HepG2 (cell line): ENCODE data around the gene CCDC175. TPM values are rescaled to one million over a fixed set of nuclear protein-coding genes. Genes with fewer than 3 reads are reported as not detected.

Source experiments
- ATAC-seq: fragments of 200-7000 bp; cut with Tn5 transposase; 3 replicates; pipeline ENCODE4 v1.9.1; 2020; ENCODE audit warnings: mild to moderate bottlenecking, moderate library complexity
- BruUV-seq: library from RNA; stranded (reverse); fragments of 400-500 nt; replicated peaks from 2 replicates; lab custom pipeline; 2021; lab: Mats Ljungman, UMichigan
- CTCF ChIA-PET: fragments of 300-600 bp; formaldehyde crosslinking; extraction: SDS; loops from one replicate; lab custom pipeline; 2021; ENCODE audit warnings: low total read pairs, inconsistent platforms, low intra/inter-chr PET ratio; lab: Yijun Ruan, JAX
- POLR2A ChIA-PET: fragments of 350-600 bp; sonication (Branson Sonifier 250); formaldehyde crosslinking; loops from one replicate; lab custom pipeline; 2020; ENCODE audit warnings: antibody characterized with exemption, inconsistent platforms; lab: Yijun Ruan, JAX
- DNase-seq: peaks from one replicate; pipeline ENCODE4 v3.0.0-alpha.2; 2015; ENCODE audit warnings: low spot score
- FAIRE-seq: peaks from 3 replicates; lab custom pipeline; 2011; peaks lifted over from hg19 to GRCh38; lab: Jason Lieb, UNC
- H2AFZ ChIP-seq: one replicate; pipeline ENCODE4 v1.6.1; 2011; ENCODE audit warnings: low read length, inconsistent platforms
- H3K27ac ChIP-seq: fragments of 300-600 bp; 3 replicates; pipeline ENCODE4 v1.8.0; 2011; ENCODE audit warnings: mixed run types, mild to moderate bottlenecking, mixed read lengths, low read length, inconsistent platforms; ENCODE audit not compliant: insufficient read depth; ENCODE audit errors: extremely low read length
- H3K27me3 ChIP-seq, 2 experiments: fragments of 200-600 bp in 1 of 2; 2 replicates in 1 of 2; 3 replicates in 1 of 2; pipeline versions ENCODE4 v1.6.0 to v1.8.0; 2011; ENCODE audit warnings: low read length in 2 of 2, mild to moderate bottlenecking in 2 of 2, moderate library complexity in 2 of 2, inconsistent platforms in 1 of 2; ENCODE audit not compliant: insufficient read depth in 2 of 2, control insufficient read depth in 1 of 2
- H3K36me3 ChIP-seq, 2 experiments: fragments of 200-600 bp in 1 of 2; replicated peaks in 1 of 2; 2 replicates in 1 of 2; 3 replicates in 1 of 2; pipeline versions ENCODE4 v1.5.1 to v1.8.0; 2011; ENCODE audit warnings: low read length in 2 of 2, inconsistent platforms in 1 of 2; ENCODE audit not compliant: insufficient read depth in 2 of 2, control insufficient read depth in 1 of 2
- H3K4me1 ChIP-seq: 2 replicates; pipeline ENCODE4 v1.5.1; 2012; ENCODE audit warnings: low read length, inconsistent platforms; ENCODE audit not compliant: insufficient read depth
- H3K4me2 ChIP-seq: 2 replicates; pipeline ENCODE4 v1.6.0; 2011; ENCODE audit warnings: low read depth, low read length, inconsistent platforms
- H3K4me3 ChIP-seq, 3 experiments: fragments of 200-600 bp in 1 of 3; sonication (generic), shearing (Covaris generic) in 1 of 3; replicated peaks in 1 of 3; 2 replicates each; pipeline ENCODE4 v1.5.1; 2011 to 2016; ENCODE audit warnings: low read length in 3 of 3, inconsistent platforms in 2 of 3, low read depth in 2 of 3, mild to moderate bottlenecking in 2 of 3, control low read depth in 1 of 3, mixed read lengths in 1 of 3; ENCODE audit not compliant: insufficient read depth in 1 of 3
- H3K79me2 ChIP-seq: one replicate; pipeline ENCODE4 v1.6.1; 2011; ENCODE audit warnings: low read length, inconsistent platforms; ENCODE audit not compliant: insufficient read depth
- H3K9ac ChIP-seq: 2 replicates; pipeline ENCODE4 v1.6.0; 2011; ENCODE audit warnings: mild to moderate bottlenecking, low read depth, low read length, inconsistent platforms; ENCODE audit not compliant: insufficient read depth
- H3K9me3 ChIP-seq: 2 replicates; pipeline ENCODE4 v1.5.1; 2012; ENCODE audit warnings: mild to moderate bottlenecking, low read length
- H4K20me1 ChIP-seq: 2 replicates; pipeline ENCODE4 v1.6.0; 2011; ENCODE audit warnings: inconsistent platforms, mild to moderate bottlenecking, low read length, moderate library complexity; ENCODE audit not compliant: insufficient read depth
- BRCA1 ChIP-seq: sonication (generic); formaldehyde crosslinking; IDR thresholded peaks from 2 replicates; pipeline ENCODE4 v1.4.0; 2020; ENCODE audit warnings: missing genetic modification reagents
- HOXA3 ChIP-seq: sonication (generic); formaldehyde crosslinking; IDR thresholded peaks from 2 replicates; pipeline ENCODE4 v1.5.0; 2020; ENCODE audit warnings: missing genetic modification reagents
- PHF5A ChIP-seq: IDR thresholded peaks from one replicate; pipeline ENCODE4 v1.6.1; 2018; ENCODE audit warnings: low read depth, missing genetic modification reagents; ENCODE audit not compliant: unreplicated experiment
- SOX6 ChIP-seq, 2 experiments: fragments of 450-650 bp in 1 of 2; sonication (generic) in 1 of 2; formaldehyde crosslinking in 1 of 2; IDR thresholded peaks; 2 replicates each; pipeline versions ENCODE4 v1.4.0 to v1.6.1; 2017 to 2020; ENCODE audit warnings: antibody characterized with exemption in 1 of 2, mild to moderate bottlenecking in 1 of 2, missing genetic modification reagents in 1 of 2
- SRSF4 ChIP-seq: fragments of 200-400 bp; formaldehyde crosslinking; IDR thresholded peaks from one replicate; pipeline ENCODE4 v1.6.1; 2018; ENCODE audit warnings: mild to moderate bottlenecking, low read depth, low read length, moderate library complexity; ENCODE audit not compliant: poor library complexity, severe bottlenecking
- TGIF2 ChIP-seq: IDR thresholded peaks from 2 replicates; pipeline ENCODE4 v1.6.1; 2016; ENCODE audit warnings: control low read depth, missing compliant biosample characterization
- TRAFD1 ChIP-seq: sonication (generic); formaldehyde crosslinking; IDR thresholded peaks from 2 replicates; pipeline ENCODE4 v1.5.1; 2020; ENCODE audit warnings: missing genetic modification reagents, mild to moderate bottlenecking, borderline replicate concordance
- ZBTB38 ChIP-seq: sonication (generic); formaldehyde crosslinking; IDR thresholded peaks from 2 replicates; pipeline ENCODE4 v1.5.1; 2020; ENCODE audit warnings: mild to moderate bottlenecking, missing genetic modification reagents
- ZNF260 ChIP-seq: sonication (generic); formaldehyde crosslinking; IDR thresholded peaks from 2 replicates; pipeline ENCODE4 v1.4.0; 2020; ENCODE audit warnings: missing genetic modification reagents, low read depth, mild to moderate bottlenecking, borderline replicate concordance
- ZNF34 ChIP-seq: sonication (generic); formaldehyde crosslinking; IDR thresholded peaks from 2 replicates; pipeline ENCODE4 v1.4.0; 2020; ENCODE audit warnings: mild to moderate bottlenecking, missing genetic modification reagents, borderline replicate concordance
- ZNF430 ChIP-seq: sonication (generic); formaldehyde crosslinking; IDR thresholded peaks from 2 replicates; pipeline ENCODE4 v1.9.0; 2021; ENCODE audit warnings: mild to moderate bottlenecking, missing genetic modification reagents
- ZNF724P ChIP-seq: sonication (generic); formaldehyde crosslinking; IDR thresholded peaks from 2 replicates; pipeline ENCODE4 v1.8.0; 2022; ENCODE audit warnings: missing genetic modification reagents, borderline replicate concordance
- ZNF839 ChIP-seq: sonication (generic); formaldehyde crosslinking; IDR thresholded peaks from 2 replicates; pipeline ENCODE4 v1.4.0; 2020; ENCODE audit warnings: missing genetic modification reagents, mild to moderate bottlenecking, borderline replicate concordance
- WGBS: methylation state at CpG from one replicate; pipeline ENCODE4 v1.1.6; 2017; ENCODE audit warnings: low lambda C conversion rate; 5-methylcytosine and 5-hydroxymethylcytosine counted together
- in situ Hi-C: cut with HindIII; loops from 2 replicates; pipeline ENCODE4 v1.10.0; 2017; ENCODE audit warnings: low pct_unique_long_range_greater_than_20kb; ENCODE audit not compliant: extremely low pct_ligation_motif_present
- intact Hi-C: fragments of 100-400 bp; cut with micrococcal nuclease; formaldehyde crosslinking; loops from one replicate; pipeline ENCODE4 v1.10.0; 2022; ENCODE audit not compliant: unreplicated experiment
- polyA plus RNA-seq, 8 experiments: library from polyadenylated mRNA; depleted of rRNA in 3 of 8; stranded (reverse) in 7 of 8; unstranded in 1 of 8; fragments of >200 nt; fragmentation: Illumina TruSeq in 4 of 8; extraction: Trizol in 4 of 8; gene quantifications; 2 replicates each; pipeline versions ENCODE4 v1.2.1 to v1.2.3, GENCODE V29; 2011 to 2016; ENCODE audit warnings: low read depth in 4 of 8, missing spikeins in 1 of 8, mixed read lengths in 1 of 8; ENCODE audit not compliant: insufficient read depth in 1 of 8
- total RNA-seq, 5 experiments: library from RNA; depleted of rRNA; stranded (reverse); fragments of >200 nt; fragmentation: Illumina TruSeq; extraction: Trizol; gene quantifications; 2 replicates each; pipeline ENCODE4 v1.2.3, GENCODE V29; 2016; ENCODE audit warnings: low read depth in 1 of 5
- TF ChIP-seq, protein P1 (sequence below): sonication (generic); formaldehyde crosslinking; IDR thresholded peaks from 2 replicates; pipeline ENCODE4 v1.5.0; 2020; ENCODE audit warnings: mild to moderate bottlenecking, missing genetic modification reagents
- TF ChIP-seq, protein P2 (sequence below): sonication (generic); formaldehyde crosslinking; IDR thresholded peaks from 2 replicates; pipeline ENCODE4 v1.4.0; 2020; ENCODE audit warnings: missing genetic modification reagents, mild to moderate bottlenecking, borderline replicate concordance

The CCDC175 gene
- total and polyA plus RNA-seq, 2 of the 13 experiments (the other 11 are each of a cell fraction or from before 2014, with no cell fraction given): not detected

DNA sequence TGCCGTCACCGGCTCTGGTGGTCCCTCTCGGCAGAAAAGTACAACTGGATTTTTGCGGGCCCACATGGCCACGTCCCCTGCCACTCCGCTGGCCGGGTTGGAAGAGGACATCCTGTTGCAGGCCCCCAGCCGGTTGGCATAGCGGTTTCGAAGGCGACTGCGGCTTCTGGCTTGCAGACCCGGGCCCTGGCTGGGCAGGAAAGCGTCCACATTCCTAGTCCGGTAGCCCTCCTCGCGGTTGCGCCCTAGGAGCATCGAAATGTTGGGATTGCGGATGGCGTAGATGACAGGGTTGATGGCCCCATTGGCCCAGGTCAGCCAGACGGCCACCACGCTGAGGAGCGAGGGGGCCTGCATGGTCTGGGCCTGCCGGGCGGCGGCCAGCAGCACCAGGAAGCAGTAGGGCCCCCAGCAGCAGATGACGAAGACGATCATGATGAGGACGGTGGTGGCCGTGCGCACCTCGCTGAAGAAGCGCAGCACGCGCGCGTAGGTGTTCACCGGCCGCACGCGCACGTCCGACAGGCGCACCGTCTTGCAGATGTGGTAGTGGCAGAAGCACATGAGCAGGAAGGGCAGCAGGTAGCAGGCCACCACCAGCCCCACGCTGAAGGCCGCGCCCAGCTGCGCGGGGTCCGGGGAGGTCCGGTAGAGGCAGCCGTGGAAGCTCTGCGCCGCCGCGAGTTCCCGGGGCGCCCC, 112.7 kb downstream of the CCDC175 start:
- peak overlapping the region; percentile 53 to 77 (median 77) for H3K4me3 ChIP-seq
- H3K27me3 ChIP-seq: no peaks in the 10 kb centered on the region
- no TSS peak for BruUV-seq
- H2AFZ ChIP-seq: no peak overlapping the region
- WGBS: 87% methylated on average over 53 of the region's 60 CpGs
- H3K36me3 ChIP-seq: peaks cover 0 to 4% of the 10 kb centered on the region in 2 experiments; a peak in 1 of 5 replicates
- no peaks in the 10 kb centered on the region for H3K79me2 ChIP-seq
- in situ Hi-C loops (no loop called here), intact Hi-C loops (no loop called here)
- DNase-seq (no peak), FAIRE-seq (no peak), ATAC-seq (no peak)
- CTCF ChIA-PET: no interaction called here
- H3K9me3 ChIP-seq: no peaks in the 10 kb centered on the region
- peak overlapping the region; percentile 71 for H3K9ac ChIP-seq
- POLR2A ChIA-PET: interaction anchor here (2.0 kb wide), 1 partner anchor 20 kb away, joined by 18 read pairs; the partner anchor contains the start of genes JKAMP and L3HYPDH
- H3K4me2 ChIP-seq: peak overlapping the region; percentile 86
- H3K27ac ChIP-seq: peak overlapping the region; percentile 64
- H4K20me1 ChIP-seq: no peaks in the 10 kb centered on the region
- peaks cover 22% of the 10 kb centered on the region for H3K4me1 ChIP-seq
- TF ChIP-seq ZNF34 (CRISPR knock-in tag) (no peak), ZNF839 (CRISPR knock-in tag) (peak; percentile 81; the same call in 1 of the 2 replicates), SRSF4 (no peak), ZNF260 (CRISPR knock-in tag) (0 out of 2 replicates have a peak, but pooled peaks have one; percentile 78), ZNF430 (CRISPR knock-in tag) (0 out of 2 replicates have a peak, but pooled peaks have one; percentile 9), PHF5A (CRISPR knock-in tag) (no peak), TGIF2 (CRISPR knock-in tag) (no peak), ZBTB38 (CRISPR knock-in tag) (peak; percentile 73), TRAFD1 (CRISPR knock-in tag) (0 out of 2 replicates have a peak, but pooled peaks have one; percentile 17), BRCA1 (no peak), HOXA3 (0 out of 2 replicates have a peak, but pooled peaks have one; percentile 24), ZNF724P (CRISPR knock-in tag) (no peak), SOX6 (IDR thresholded peaks at IDR 0.05) (no peak), SOX6 (CRISPR knock-in tag; IDR thresholded peaks at IDR 0.05) (0 out of 2 replicates have a peak, but pooled peaks have one; percentile 13)
- TF ChIP-seq, protein P1, sequence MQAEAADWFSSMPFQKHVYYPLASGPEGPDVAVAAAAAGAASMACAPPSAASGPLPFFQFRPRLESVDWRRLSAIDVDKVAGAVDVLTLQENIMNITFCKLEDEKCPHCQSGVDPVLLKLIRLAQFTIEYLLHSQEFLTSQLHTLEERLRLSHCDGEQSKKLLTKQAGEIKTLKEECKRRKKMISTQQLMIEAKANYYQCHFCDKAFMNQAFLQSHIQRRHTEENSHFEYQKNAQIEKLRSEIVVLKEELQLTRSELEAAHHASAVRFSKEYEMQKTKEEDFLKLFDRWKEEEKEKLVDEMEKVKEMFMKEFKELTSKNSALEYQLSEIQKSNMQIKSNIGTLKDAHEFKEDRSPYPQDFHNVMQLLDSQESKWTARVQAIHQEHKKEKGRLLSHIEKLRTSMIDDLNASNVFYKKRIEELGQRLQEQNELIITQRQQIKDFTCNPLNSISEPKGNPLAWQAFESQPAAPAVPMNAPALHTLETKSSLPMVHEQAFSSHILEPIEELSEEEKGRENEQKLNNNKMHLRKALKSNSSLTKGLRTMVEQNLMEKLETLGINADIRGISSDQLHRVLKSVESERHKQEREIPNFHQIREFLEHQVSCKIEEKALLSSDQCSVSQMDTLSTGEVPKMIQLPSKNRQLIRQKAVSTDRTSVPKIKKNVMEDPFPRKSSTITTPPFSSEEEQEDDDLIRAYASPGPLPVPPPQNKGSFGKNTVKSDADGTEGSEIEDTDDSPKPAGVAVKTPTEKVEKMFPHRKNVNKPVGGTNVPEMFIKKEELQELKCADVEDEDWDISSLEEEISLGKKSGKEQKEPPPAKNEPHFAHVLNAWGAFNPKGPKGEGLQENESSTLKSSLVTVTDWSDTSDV: peak; percentile 38; the same call in 1 of the 2 replicates
- TF ChIP-seq, protein P2, sequence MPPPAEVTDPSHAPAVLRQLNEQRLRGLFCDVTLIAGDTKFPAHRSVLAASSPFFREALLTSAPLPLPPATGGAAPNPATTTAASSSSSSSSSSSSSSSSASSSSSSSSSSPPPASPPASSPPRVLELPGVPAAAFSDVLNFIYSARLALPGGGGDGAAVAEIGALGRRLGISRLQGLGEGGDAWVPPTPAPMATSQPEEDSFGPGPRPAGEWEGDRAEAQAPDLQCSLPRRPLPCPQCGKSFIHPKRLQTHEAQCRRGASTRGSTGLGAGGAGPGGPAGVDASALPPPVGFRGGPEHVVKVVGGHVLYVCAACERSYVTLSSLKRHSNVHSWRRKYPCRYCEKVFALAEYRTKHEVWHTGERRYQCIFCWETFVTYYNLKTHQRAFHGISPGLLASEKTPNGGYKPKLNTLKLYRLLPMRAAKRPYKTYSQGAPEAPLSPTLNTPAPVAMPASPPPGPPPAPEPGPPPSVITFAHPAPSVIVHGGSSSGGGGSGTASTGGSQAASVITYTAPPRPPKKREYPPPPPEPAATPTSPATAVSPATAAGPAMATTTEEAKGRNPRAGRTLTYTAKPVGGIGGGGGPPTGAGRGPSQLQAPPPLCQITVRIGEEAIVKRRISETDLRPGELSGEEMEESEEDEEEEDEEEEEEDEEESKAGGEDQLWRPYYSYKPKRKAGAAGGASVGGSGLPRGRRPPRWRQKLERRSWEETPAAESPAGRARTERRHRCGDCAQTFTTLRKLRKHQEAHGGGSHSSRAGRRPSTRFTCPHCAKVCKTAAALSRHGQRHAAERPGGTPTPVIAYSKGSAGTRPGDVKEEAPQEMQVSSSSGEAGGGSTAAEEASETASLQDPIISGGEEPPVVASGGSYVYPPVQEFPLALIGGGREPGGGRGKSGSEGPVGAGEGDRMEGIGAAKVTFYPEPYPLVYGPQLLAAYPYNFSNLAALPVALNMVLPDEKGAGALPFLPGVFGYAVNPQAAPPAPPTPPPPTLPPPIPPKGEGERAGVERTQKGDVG (CRISPR knock-in tag): peak; percentile 83; the same call in 1 of the 2 replicates
